ENCODE results near the gene GALNT10. TPM values are rescaled to one million over a fixed set of nuclear protein-coding genes. Genes with fewer than 3 reads are reported as not detected.
A peak's percentile ranks its signal among the peaks of the same experiment; 100 is the strongest.

Gene GALNT10
- total RNA-seq, 2 donors from 2014 or later = 30.2 to 43.4 TPM

- no peak overlapping the region for H3K27ac ChIP-seq (ENCODE audit: low read depth, low read length)
- 72 to 82% methylated on average over 2 of the region's 2 CpGs for WGBS, 2 experiments (ENCODE audit: insufficient coverage in 1 of 2, insufficient read length in 1 of 2)
- Mint-ChIP-seq H3K4me3 (no peak overlapping the region), H3K4me1 (peaks cover 69% of the 10 kb centered on the region), H3K9me3 (no peaks in the 10 kb centered on the region), H3K27ac (peak overlapping the region; percentile 32), H3K27me3 (ENCODE audit: insufficient read depth) (no peaks in the 10 kb centered on the region), H3K36me3 (ENCODE audit: low read depth) (no peaks in the 10 kb centered on the region)
- H3K9me3 ChIP-seq (ENCODE audit: control insufficient read depth, low read length) = no peaks in the 10 kb centered on the region
- peaks cover 29% of the 10 kb centered on the region for H3K4me1 ChIP-seq (ENCODE audit: control insufficient read depth, insufficient read depth, low read length)
- H3K36me3 ChIP-seq (ENCODE audit: control insufficient read depth, insufficient read depth, low read length) = no peaks in the 10 kb centered on the region
- TF ChIP-seq, protein P1, sequence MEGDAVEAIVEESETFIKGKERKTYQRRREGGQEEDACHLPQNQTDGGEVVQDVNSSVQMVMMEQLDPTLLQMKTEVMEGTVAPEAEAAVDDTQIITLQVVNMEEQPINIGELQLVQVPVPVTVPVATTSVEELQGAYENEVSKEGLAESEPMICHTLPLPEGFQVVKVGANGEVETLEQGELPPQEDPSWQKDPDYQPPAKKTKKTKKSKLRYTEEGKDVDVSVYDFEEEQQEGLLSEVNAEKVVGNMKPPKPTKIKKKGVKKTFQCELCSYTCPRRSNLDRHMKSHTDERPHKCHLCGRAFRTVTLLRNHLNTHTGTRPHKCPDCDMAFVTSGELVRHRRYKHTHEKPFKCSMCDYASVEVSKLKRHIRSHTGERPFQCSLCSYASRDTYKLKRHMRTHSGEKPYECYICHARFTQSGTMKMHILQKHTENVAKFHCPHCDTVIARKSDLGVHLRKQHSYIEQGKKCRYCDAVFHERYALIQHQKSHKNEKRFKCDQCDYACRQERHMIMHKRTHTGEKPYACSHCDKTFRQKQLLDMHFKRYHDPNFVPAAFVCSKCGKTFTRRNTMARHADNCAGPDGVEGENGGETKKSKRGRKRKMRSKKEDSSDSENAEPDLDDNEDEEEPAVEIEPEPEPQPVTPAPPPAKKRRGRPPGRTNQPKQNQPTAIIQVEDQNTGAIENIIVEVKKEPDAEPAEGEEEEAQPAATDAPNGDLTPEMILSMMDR (conservative IDR thresholded peaks at IDR 0.05) = no peak
- DNase-seq = peak; percentile 48
- no peaks in the 10 kb centered on the region for H3K27me3 ChIP-seq (ENCODE audit: control insufficient read depth, insufficient read depth, low read length, poor library complexity, severe bottlenecking)
- H3K4me3 ChIP-seq (ENCODE audit: low read length) = peak overlapping the region; percentile 74
- H3K9ac ChIP-seq (ENCODE audit: extremely low read depth, low read length, poor library complexity, severe bottlenecking) = no peak overlapping the region
These were observed 97.6 kb downstream of the GALNT10 start for GRCh38 chr5:154288145-154288544.

GRCh38 chr5:154291917-154292316 lies 101.4 kb downstream of the GALNT10 start:
- DNase-seq = peak; percentile 13
- Mint-ChIP-seq H3K27ac (no peak overlapping the region), H3K27me3 (ENCODE audit: insufficient read depth) (no peaks in the 10 kb centered on the region), H3K4me3 (no peak overlapping the region), H3K4me1 (peaks cover 55% of the 10 kb centered on the region), H3K9me3 (no peaks in the 10 kb centered on the region), H3K36me3 (ENCODE audit: low read depth) (no peaks in the 10 kb centered on the region)
- Histone ChIP-seq H3K9me3 (ENCODE audit: control insufficient read depth, low read length) (no peaks in the 10 kb centered on the region), H3K36me3 (ENCODE audit: control insufficient read depth, insufficient read depth, low read length) (peaks cover 24% of the 10 kb centered on the region), H3K27ac (ENCODE audit: low read depth, low read length) (no peak overlapping the region), H3K27me3 (ENCODE audit: control insufficient read depth, insufficient read depth, low read length, poor library complexity, severe bottlenecking) (no peaks in the 10 kb centered on the region), H3K4me3 (ENCODE audit: low read length) (no peak overlapping the region), H3K4me1 (ENCODE audit: control insufficient read depth, insufficient read depth, low read length) (peaks cover 25% of the 10 kb centered on the region), H3K9ac (ENCODE audit: extremely low read depth, low read length, poor library complexity, severe bottlenecking) (no peak overlapping the region)
- TF ChIP-seq, protein P1 (conservative IDR thresholded peaks at IDR 0.05) = no peak
- whole genome bisulfite sequencing, 2 experiments (ENCODE audit: insufficient coverage in 1 of 2, insufficient read length in 1 of 2) = 90 to 97% methylated on average over 5 of the region's 5 CpGs

GRCh38 chr5:154293219-154293618 lies 102.7 kb downstream of the GALNT10 start:
- 100% methylated on average over 1 of the region's 1 CpG; no CpG with 5 or more reads in 1 of the 2 experiments for WGBS, 2 experiments (ENCODE audit: insufficient coverage in 1 of 2, insufficient read length in 1 of 2)
- H3K36me3 ChIP-seq (ENCODE audit: control insufficient read depth, insufficient read depth, low read length) = peaks cover 34% of the 10 kb centered on the region
- no peaks in the 10 kb centered on the region for H3K9me3 ChIP-seq (ENCODE audit: control insufficient read depth, low read length)
- no peak overlapping the region for H3K27ac ChIP-seq (ENCODE audit: low read depth, low read length)
- Mint-ChIP-seq H3K36me3 (ENCODE audit: low read depth) (no peaks in the 10 kb centered on the region), H3K27ac (no peak overlapping the region), H3K4me1 (peaks cover 55% of the 10 kb centered on the region), H3K27me3 (ENCODE audit: insufficient read depth) (no peaks in the 10 kb centered on the region), H3K4me3 (no peak overlapping the region), H3K9me3 (no peaks in the 10 kb centered on the region)
- no peak overlapping the region for H3K9ac ChIP-seq (ENCODE audit: extremely low read depth, low read length, poor library complexity, severe bottlenecking)
- H3K27me3 ChIP-seq (ENCODE audit: control insufficient read depth, insufficient read depth, low read length, poor library complexity, severe bottlenecking) = no peaks in the 10 kb centered on the region
- no peak overlapping the region for H3K4me3 ChIP-seq (ENCODE audit: low read length)
- TF ChIP-seq, protein P1 (conservative IDR thresholded peaks at IDR 0.05) = no peak
- peak; percentile 44 for DNase-seq
- peaks cover 24% of the 10 kb centered on the region for H3K4me1 ChIP-seq (ENCODE audit: control insufficient read depth, insufficient read depth, low read length)

All from endodermal cell (in vitro differentiated cells).